Adrenal gland (tissue), 5 donors: ENCODE data around the gene COL23A1.

Experiments
- CTCF ChIP-seq, 6 experiments: fragments of 450-650 bp in 4 of 6; fragments of 200-600 bp in 2 of 6; sonication (generic) in 1 of 6; IDR thresholded peaks; 1 replicate in 5 of 6; 2 replicates in 1 of 6; pipeline versions ENCODE4 v1.5.1 to v1.8.0; 2016 to 2021; ENCODE audit warnings: antibody characterized with exemption in 6 of 6, mild to moderate bottlenecking in 2 of 6, moderate library complexity in 1 of 6
- POLR2A ChIP-seq, 2 donors: fragments of 450-650 bp; IDR thresholded peaks; one replicate each; pipeline ENCODE4 v1.6.1; 2017; ENCODE audit warnings: antibody characterized with exemption in 2 of 2, mild to moderate bottlenecking in 2 of 2, moderate library complexity in 1 of 2
- donor health status: DM: no; HTN: no; CAD: no.

GRCh38 chr5:178476531-178476930 lies 113.7 kb downstream of the COL23A1 start:
- TF ChIP-seq CTCF (IDR thresholded peaks at IDR 0.05) (no peak), POLR2A (IDR thresholded peaks at IDR 0.05) (no peak)
